GM13977 (cell line): ENCODE data around the gene SLC12A2.

Source experiments
- DNase-seq: peaks from one replicate; pipeline ENCODE4 v3.0.0; 2012; ENCODE audit warnings: low spot score
- CTCF ChIP-seq: IDR thresholded peaks from 2 replicates; pipeline ENCODE4 v1.5.1; 2012; ENCODE audit warnings: mild to moderate bottlenecking, control low read depth; ENCODE audit not compliant: insufficient read depth; ENCODE audit errors: extremely low read depth, missing control alignments
- in situ Hi-C: fragments of 300-500 bp; cut with MboI; formaldehyde crosslinking; loops from one replicate; pipeline ENCODE4 v1.12.0; 2022; ENCODE audit warnings: low sequenced_read_pairs, low pct_unique_long_range_greater_than_20kb, mixed read lengths, inconsistent platforms; ENCODE audit not compliant: unreplicated experiment

The SLC12A2 gene

GRCh38 chr5:128234928-128235641 lies 151.5 kb downstream of the SLC12A2 start:
- no peak for DNase-seq
- TF ChIP-seq CTCF: no peak
- in situ Hi-C loops: no loop called here

- in situ Hi-C loops: no loop called here
- DNase-seq: no peak
- TF ChIP-seq CTCF: no peak
These were observed 152.8 kb downstream of the SLC12A2 start for GRCh38 chr5:128236334-128236733.

- DNase-seq: no peak
- in situ Hi-C loops: no loop called here
- no peak for TF ChIP-seq CTCF
These were observed 153.4 kb downstream of the SLC12A2 start for GRCh38 chr5:128237000-128237399.

GRCh38 chr5:128237546-128237945 lies 154.0 kb downstream of the SLC12A2 start:
- in situ Hi-C loops: no loop called here
- DNase-seq: no peak
- TF ChIP-seq CTCF: no peak
